CD4-positive, alpha-beta memory T cell (primary cell): Measurements from ENCODE around the gene REM1. TPM values are rescaled to one million over a fixed set of nuclear protein-coding genes. Genes with fewer than 3 reads are reported as not detected.

Experiments
- CTCF ChIA-PET: fragments of 350-600 bp; sonication (Branson Sonifier 250); formaldehyde crosslinking; loops from one replicate; lab custom pipeline; 2021; ENCODE audit warnings: inconsistent platforms; ENCODE audit not compliant: partially characterized antibody; lab: Charles Lee
- POLR2A ChIA-PET: fragments of 350-600 bp; sonication (Branson Sonifier 250); formaldehyde crosslinking; loops from one replicate; lab custom pipeline; 2021; ENCODE audit not compliant: partially characterized antibody; lab: Charles Lee
- DNase-seq, 5 donors: peaks; one replicate each; pipeline versions ENCODE4 v3.0.0 to v3.0.0-alpha.2; 2020 to 2022; ENCODE audit warnings: mixed read lengths in 1 of 5
- H3K27ac ChIP-seq: one replicate; pipeline ENCODE4 v1.7.0; 2013; ENCODE audit warnings: low read depth, low read length
- H3K27me3 ChIP-seq: 2 replicates; pipeline ENCODE4 v1.7.0; 2013; ENCODE audit warnings: mild to moderate bottlenecking, low read length, moderate library complexity; ENCODE audit not compliant: insufficient read depth
- H3K36me3 ChIP-seq: 2 replicates; pipeline ENCODE4 v1.7.0; 2013; ENCODE audit warnings: mild to moderate bottlenecking, low read length, moderate library complexity; ENCODE audit not compliant: insufficient read depth
- H3K4me1 ChIP-seq: 2 replicates; pipeline ENCODE4 v1.7.0; 2013; ENCODE audit warnings: mild to moderate bottlenecking, low read length, moderate library complexity; ENCODE audit not compliant: insufficient read depth
- H3K4me3 ChIP-seq, 2 donors: one replicate each; pipeline ENCODE4 v1.7.0; 2013; ENCODE audit warnings: low read length in 2 of 2, mild to moderate bottlenecking in 1 of 2
- H3K9me3 ChIP-seq, 2 donors: one replicate each; pipeline ENCODE4 v1.7.0; 2013; ENCODE audit warnings: low read length in 2 of 2, control low read depth in 1 of 2; ENCODE audit not compliant: control insufficient read depth in 1 of 2
- H3K27ac Mint-ChIP-seq, 7 donors: one replicate each; pipeline ENCODE4 v1.8.0; 2020 to 2021; ENCODE audit warnings: mixed read lengths in 7 of 7, mild to moderate bottlenecking in 6 of 7, inconsistent platforms in 3 of 7, moderate library complexity in 3 of 7
- H3K27me3 Mint-ChIP-seq, 2 donors: one replicate each; pipeline ENCODE4 v1.8.0; 2020 to 2021; ENCODE audit warnings: mixed read lengths in 2 of 2
- H3K36me3 Mint-ChIP-seq, 2 donors: one replicate each; pipeline ENCODE4 v1.8.0; 2020 to 2021; ENCODE audit warnings: mixed read lengths in 2 of 2, inconsistent platforms in 1 of 2, mild to moderate bottlenecking in 1 of 2
- H3K4me1 Mint-ChIP-seq, 4 donors: one replicate each; pipeline ENCODE4 v1.8.0; 2020 to 2021; ENCODE audit warnings: mixed read lengths in 4 of 4, mild to moderate bottlenecking in 1 of 4
- H3K4me3 Mint-ChIP-seq, 8 donors: one replicate each; pipeline ENCODE4 v1.8.0; 2020 to 2021; ENCODE audit warnings: mixed read lengths in 8 of 8, mild to moderate bottlenecking in 7 of 8, moderate library complexity in 6 of 8, inconsistent platforms in 3 of 8
- H3K9me3 Mint-ChIP-seq, 8 donors: one replicate each; pipeline ENCODE4 v1.8.0; 2020 to 2021; ENCODE audit warnings: mixed read lengths in 8 of 8, mild to moderate bottlenecking in 5 of 8, inconsistent platforms in 3 of 8, moderate library complexity in 1 of 8
- intact Hi-C: fragments of 100-400 bp; cut with micrococcal nuclease; formaldehyde crosslinking; loops from one replicate; pipeline ENCODE4 v1.15.1; 2023
- polyA plus RNA-seq, 2 donors: library from polyadenylated mRNA; unstranded; fragments of 300-500 nt; fragmentation: Illumina TruSeq; gene quantifications; one replicate each; pipeline ENCODE4 v1.2.3, GENCODE V29; 2021
- total RNA-seq, 2 experiments: library from RNA; stranded (reverse); gene quantifications; one replicate each; pipeline ENCODE4 v1.2.3, GENCODE V29; 2021

REM1 gene
- total and polyA plus RNA-seq, 4 experiments from 2014 or later: not detected

- no peak for DNase-seq
- Histone ChIP-seq H3K36me3 (peaks cover 18% of the 10 kb centered on the region), H3K9me3 (no peaks in the 10 kb centered on the region), H3K27ac (no peak overlapping the region), H3K27me3 (no peaks in the 10 kb centered on the region), H3K4me1 (peaks cover 29% of the 10 kb centered on the region), H3K4me3 (no peak overlapping the region)
- ChIA-PET CTCF (interaction anchor here (1.1 to 1.7 kb wide), 2 partner anchors 20 to 89 kb away, joined by 4 read pairs; no protein-coding TSS in a partner anchor), POLR2A (no interaction called here)
- H3K9me3 Mint-ChIP-seq: no peaks in the 10 kb centered on the region
- H3K27ac Mint-ChIP-seq: peak overlapping the region in 2 of 7 donors; percentile 13 to 57
- peaks cover 23 to 62% of the 10 kb centered on the region in 2 donors for H3K36me3 Mint-ChIP-seq
- no peaks in the 10 kb centered on the region for H3K27me3 Mint-ChIP-seq
- no peak overlapping the region for H3K4me3 Mint-ChIP-seq
- intact Hi-C loops: no loop called here
- H3K4me1 Mint-ChIP-seq: peaks cover 26 to 61% (median 43%) of the 10 kb centered on the region in 4 donors
These were observed 48.5 kb downstream of the REM1 start for GRCh38 chr20:31523361-31524283.

- H3K9me3 ChIP-seq: no peaks in the 10 kb centered on the region
- CTCF ChIA-PET: no interaction called here
- peaks cover 45% of the 10 kb centered on the region for H3K36me3 ChIP-seq
- peak overlapping the region in 2 of 7 donors; percentile 24 to 87 for H3K27ac Mint-ChIP-seq
- peaks cover 15 to 39% (median 23%) of the 10 kb centered on the region in 4 donors for H3K4me1 Mint-ChIP-seq
- H3K4me3 ChIP-seq: no peak overlapping the region
- peaks cover 5% of the 10 kb centered on the region for H3K4me1 ChIP-seq
- POLR2A ChIA-PET: no interaction called here
- DNase-seq: no peak
- intact Hi-C loops: no loop called here
- peaks cover 31 to 56% of the 10 kb centered on the region in 2 donors for H3K36me3 Mint-ChIP-seq
- no peaks in the 10 kb centered on the region for H3K27me3 Mint-ChIP-seq
- H3K27me3 ChIP-seq: no peaks in the 10 kb centered on the region
- H3K4me3 Mint-ChIP-seq: no peak overlapping the region
- H3K27ac ChIP-seq: no peak overlapping the region
- H3K9me3 Mint-ChIP-seq: no peaks in the 10 kb centered on the region
These were observed 52.2 kb downstream of the REM1 start for GRCh38 chr20:31527266-31527665.

Other genes starting within 250 kb of the REM1 start
- gene DEFB115, start 217.6 kb upstream of the REM1 start, total RNA-seq: not detected
- gene DEFB115, start 217.6 kb upstream of the REM1 start, polyA plus RNA-seq: not detected
- gene DEFB116, start 166.7 kb upstream of the REM1 start, total RNA-seq: not detected
- gene DEFB116, start 166.7 kb upstream of the REM1 start, polyA plus RNA-seq: not detected
- not detected for gene DEFB118, start 106.7 kb upstream of the REM1 start, total RNA-seq
- not detected for gene DEFB118, start 106.7 kb upstream of the REM1 start, polyA plus RNA-seq
- gene DEFB119, start 84.7 kb upstream of the REM1 start, total RNA-seq: not detected
- not detected for gene DEFB119, start 84.7 kb upstream of the REM1 start, polyA plus RNA-seq
- not detected for gene DEFB121, start 69.1 kb upstream of the REM1 start, total RNA-seq
- gene DEFB121, start 69.1 kb upstream of the REM1 start, polyA plus RNA-seq: not detected
- not detected for gene DEFB123, start 34.7 kb upstream of the REM1 start, total RNA-seq
- not detected for gene DEFB123, start 34.7 kb upstream of the REM1 start, polyA plus RNA-seq
- not detected for gene DEFB124, start 161 bp upstream of the REM1 start, total RNA-seq
- not detected for gene DEFB124, start 161 bp upstream of the REM1 start, polyA plus RNA-seq
- gene HM13, start 39.2 kb downstream of the REM1 start, total RNA-seq: 100 to 1,000 TPM; 133 to 156 TPM
- 100 to 1,000 TPM; 166 to 171 TPM for gene HM13, start 39.2 kb downstream of the REM1 start, polyA plus RNA-seq
- gene ID1, start 130.0 kb downstream of the REM1 start, total RNA-seq: under 1 TPM in 1 of 2 experiments, not detected in 1; 0.50 TPM
- gene ID1, start 130.0 kb downstream of the REM1 start, polyA plus RNA-seq: 1 to 10 TPM in 1 of 2 donors, under 1 TPM in 1; 0.49 to 1.4 TPM
- gene COX4I2, start 162.6 kb downstream of the REM1 start, total RNA-seq: not detected
- gene COX4I2, start 162.6 kb downstream of the REM1 start, polyA plus RNA-seq: not detected
- gene BCL2L1, start 247.6 kb downstream of the REM1 start, total RNA-seq: 10 to 100 TPM; 20.3 to 20.8 TPM
- gene BCL2L1, start 247.6 kb downstream of the REM1 start, polyA plus RNA-seq: 10 to 100 TPM; 22.8 to 26.1 TPM